OCI-LY7 (cell line): ENCODE measurements around the gene WNT6. TPM values are rescaled to one million over a fixed set of nuclear protein-coding genes. Genes with fewer than 3 reads are reported as not detected.

Source experiments
- BruUV-seq: library from RNA; stranded (reverse); fragments of 400-500 nt; replicated peaks from 2 replicates; lab custom pipeline; 2021; lab: Mats Ljungman, UMichigan
- CTCF ChIA-PET: fragments of 300-600 bp; sonication (Branson Sonifier 250); formaldehyde crosslinking; loops from one replicate; lab custom pipeline; 2022; ENCODE audit warnings: antibody characterized with exemption; ENCODE audit not compliant: unreplicated experiment; lab: Charles Lee
- POLR2A ChIA-PET: fragments of 300-600 bp; sonication (Branson Sonifier 250); formaldehyde crosslinking; loops from one replicate; lab custom pipeline; 2022; ENCODE audit warnings: antibody characterized with exemption; lab: Charles Lee
- DNase-seq: peaks from one replicate; pipeline ENCODE4 v3.0.0-alpha.2; 2015; ENCODE audit warnings: low spot score
- H2AFZ ChIP-seq: fragments of 200-600 bp; sonication (generic), shearing (Covaris generic); 2 replicates; pipeline ENCODE4 v1.6.1; 2014; ENCODE audit warnings: mild to moderate bottlenecking, antibody characterized with exemption, low read length, moderate library complexity
- H3K27ac ChIP-seq: fragments of 200-600 bp; sonication (generic); 2 replicates; pipeline ENCODE4 v1.5.1; 2014; ENCODE audit warnings: mixed run types, low read depth, mild to moderate bottlenecking, moderate library complexity, low read length, inconsistent platforms; ENCODE audit not compliant: poor library complexity, severe bottlenecking
- H3K36me3 ChIP-seq: fragments of 200-600 bp; sonication (generic); 2 replicates; pipeline ENCODE4 v1.6.1; 2014; ENCODE audit warnings: mild to moderate bottlenecking, antibody characterized with exemption, low read length, moderate library complexity, mixed read lengths; ENCODE audit not compliant: insufficient read depth
- H3K4me1 ChIP-seq: fragments of 200-600 bp; sonication (generic); 2 replicates; pipeline ENCODE4 v1.5.1; 2014; ENCODE audit warnings: mild to moderate bottlenecking, low read length; ENCODE audit not compliant: insufficient read depth, poor library complexity, severe bottlenecking
- H3K4me2 ChIP-seq: fragments of 200-600 bp; sonication (generic); 2 replicates; pipeline ENCODE4 v1.6.1; 2014; ENCODE audit warnings: mild to moderate bottlenecking, low read length
- H3K4me3 ChIP-seq: fragments of 200-600 bp; sonication (generic); 2 replicates; pipeline ENCODE4 v1.5.1; 2014; ENCODE audit warnings: mild to moderate bottlenecking, low read depth, low read length; ENCODE audit not compliant: poor library complexity, severe bottlenecking
- H3K79me2 ChIP-seq: fragments of 200-600 bp; sonication (generic); 2 replicates; pipeline ENCODE4 v1.6.1; 2016; ENCODE audit warnings: low read depth, mild to moderate bottlenecking, low read length, moderate library complexity, mixed read lengths; ENCODE audit not compliant: insufficient read depth
- H3K9me2 ChIP-seq: fragments of 200-600 bp; sonication (generic); 2 replicates; pipeline ENCODE4 v1.6.1; 2016; ENCODE audit warnings: mild to moderate bottlenecking, low read length, mixed read lengths; ENCODE audit not compliant: insufficient read depth
- H3K9me3 ChIP-seq: fragments of 200-600 bp; sonication (generic); 2 replicates; pipeline ENCODE4 v1.6.1; 2014; ENCODE audit warnings: mild to moderate bottlenecking, mixed run types, low read length, mixed read lengths
- H4K20me1 ChIP-seq: fragments of 200-600 bp; sonication (generic); 2 replicates; pipeline ENCODE4 v1.6.1; 2014; ENCODE audit warnings: mild to moderate bottlenecking, antibody characterized with exemption, low read length, moderate library complexity, mixed read lengths; ENCODE audit not compliant: insufficient read depth
- CTCF ChIP-seq: fragments of 200-600 bp; sonication (generic); conservative IDR thresholded peaks from 2 replicates; pipeline ENCODE4 v1.5.1; 2014; ENCODE audit warnings: mild to moderate bottlenecking, antibody characterized with exemption, low read length, moderate library complexity, mixed read lengths
- EZH2phosphoT487 ChIP-seq: fragments of 200-600 bp; sonication (generic); IDR thresholded peaks from 2 replicates; pipeline ENCODE4 v1.6.1; 2018; ENCODE audit warnings: low read depth, borderline replicate concordance, mild to moderate bottlenecking, mixed run types, antibody characterized with exemption, low read length, moderate library complexity, mixed read lengths
- intact Hi-C: fragments of 100-400 bp; cut with micrococcal nuclease; formaldehyde crosslinking; loops from one replicate; pipeline ENCODE4 v1.10.0; 2022; ENCODE audit not compliant: unreplicated experiment
- total RNA-seq, 2 experiments: library from RNA; depleted of rRNA in 1 of 2; stranded (reverse); fragments of >200 nt in 1 of 2; shearing (Covaris generic) in 1 of 2; gene quantifications; 2 replicates each; pipeline ENCODE4 v1.2.3, GENCODE V29; 2014 to 2022

Gene WNT6
- total RNA-seq, 2 experiments from 2014 or later: 0.74 TPM; not detected in 1

DNA sequence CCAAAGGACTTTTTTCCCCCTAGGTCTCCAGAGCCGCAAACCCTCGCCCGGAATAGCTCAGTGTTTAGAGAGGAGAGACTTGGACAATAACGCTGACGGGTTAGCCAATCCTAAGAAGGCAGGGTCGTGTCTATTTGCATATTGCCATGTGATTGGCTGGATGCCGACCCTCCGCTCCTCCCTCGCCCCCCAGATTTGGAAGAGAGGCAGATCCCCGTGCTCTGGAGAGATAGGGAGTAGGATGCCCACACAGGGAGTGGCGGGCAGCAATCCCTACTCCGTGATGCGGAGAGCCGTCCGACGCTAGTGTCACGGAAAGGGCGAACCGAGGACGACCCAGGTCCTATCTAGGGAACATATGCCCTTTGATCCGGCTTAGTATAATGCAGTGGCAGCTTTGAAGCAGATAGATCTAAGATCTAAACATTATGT is 1.4 kb downstream of the WNT6 start:
- POLR2A ChIA-PET: no interaction called here
- no TSS peak for BruUV-seq
- DNase-seq: peak; percentile 29

DNA sequence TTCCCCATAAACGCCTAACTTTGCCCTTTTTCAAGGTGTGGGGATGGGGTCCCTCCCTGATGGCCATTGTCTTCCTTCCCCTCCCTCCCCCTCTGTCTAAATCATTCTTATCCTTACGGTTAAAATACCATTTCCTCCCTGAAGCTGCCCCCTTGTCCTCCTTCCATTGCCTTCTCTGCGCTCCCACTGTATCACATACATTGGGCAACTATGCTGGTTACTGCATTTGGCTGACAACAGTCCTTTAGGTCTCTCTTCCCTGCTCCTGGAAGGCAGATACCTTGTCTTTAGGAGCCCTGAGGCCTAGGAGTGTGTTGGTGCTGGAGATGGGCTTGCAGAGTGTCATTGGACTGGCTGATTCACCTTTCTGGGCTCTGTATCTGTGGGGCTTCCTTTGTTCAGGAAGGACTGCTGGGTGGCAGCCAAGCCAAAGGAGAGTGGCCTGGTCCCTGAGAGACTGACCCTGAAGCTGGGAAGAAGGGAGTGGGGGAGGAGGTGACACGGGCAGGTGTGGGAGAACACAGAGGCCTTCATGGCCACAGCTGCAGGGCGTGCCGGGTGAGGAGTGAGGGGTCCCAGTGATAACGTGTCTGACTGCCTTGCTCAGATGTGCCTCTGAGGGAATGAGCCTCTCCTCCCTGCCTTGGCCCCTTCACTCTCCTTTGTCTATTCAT is 2.2 kb downstream of the WNT6 start:
- intact Hi-C loops: no loop called here
- Histone ChIP-seq H3K79me2 (no peaks in the 10 kb centered on the region), H2AFZ (no peak overlapping the region), H4K20me1 (no peaks in the 10 kb centered on the region), H3K36me3 (no peaks in the 10 kb centered on the region), H3K9me2 (no peaks in the 10 kb centered on the region), H3K4me3 (no peak overlapping the region), H3K4me1 (no peaks in the 10 kb centered on the region), H3K27ac (no peak overlapping the region), H3K9me3 (no peaks in the 10 kb centered on the region), H3K4me2 (no peak overlapping the region)
- CTCF ChIA-PET: no interaction called here
- POLR2A ChIA-PET: no interaction called here
- TF ChIP-seq EZH2phosphoT487 (no peak), CTCF (no peak)
- BruUV-seq: no TSS peak
- DNase-seq: no peak

More for the DNA sequence above, 1.4 kb downstream of the WNT6 start:
- CTCF ChIA-PET: no interaction called here
- intact Hi-C loops: no loop called here
- Histone ChIP-seq H3K27ac (no peak overlapping the region), H3K4me2 (peak overlapping the region; percentile 46), H3K4me3 (peak overlapping the region; percentile 8), H3K9me2 (no peaks in the 10 kb centered on the region), H3K36me3 (no peaks in the 10 kb centered on the region), H3K9me3 (no peaks in the 10 kb centered on the region), H3K79me2 (no peaks in the 10 kb centered on the region), H4K20me1 (no peaks in the 10 kb centered on the region), H3K4me1 (no peaks in the 10 kb centered on the region), H2AFZ (no peak overlapping the region)
- TF ChIP-seq CTCF: no peak
- TF ChIP-seq EZH2phosphoT487: no peak

- no peaks in the 10 kb centered on the region for H3K9me2 ChIP-seq
- DNase-seq: no peak
- no peak overlapping the region for H3K27ac ChIP-seq
- TF ChIP-seq EZH2phosphoT487: no peak
- TF ChIP-seq CTCF: no peak
- H3K79me2 ChIP-seq: no peaks in the 10 kb centered on the region
- H2AFZ ChIP-seq: no peak overlapping the region
- H3K4me1 ChIP-seq: no peaks in the 10 kb centered on the region
- no peak overlapping the region for H3K4me3 ChIP-seq
- CTCF ChIA-PET: no interaction called here
- no peaks in the 10 kb centered on the region for H3K36me3 ChIP-seq
- no peaks in the 10 kb centered on the region for H4K20me1 ChIP-seq
- H3K4me2 ChIP-seq: no peak overlapping the region
- intact Hi-C loops: no loop called here
- no TSS peak for BruUV-seq
- POLR2A ChIA-PET: no interaction called here
- no peaks in the 10 kb centered on the region for H3K9me3 ChIP-seq
Observed at GRCh38 chr2:218863021-218863520, 3.5 kb downstream of the WNT6 start.
